Thoracic aorta (tissue), 2 donors: ENCODE data around the gene EPHA4. TPM values are rescaled to one million over a fixed set of nuclear protein-coding genes. Genes with fewer than 3 reads are reported as not detected.

Source experiments
- ATAC-seq: fragments of 150-250 bp; one replicate; pipeline ENCODE4 v1.8.0; 2017; ENCODE audit warnings: low read depth; ENCODE audit not compliant: insufficient number of reproducible peaks, low FRiP score
- DNase-seq: peaks from one replicate; pipeline ENCODE4 v3.0.0-alpha.2; 2020; ENCODE audit warnings: low spot score
- H3K27ac ChIP-seq, 2 donors: fragments of 200-600 bp; sonication (generic); 1 replicate in 1 of 2; 2 replicates in 1 of 2; pipeline ENCODE4 v1.5.1; 2016; ENCODE audit warnings: mild to moderate bottlenecking in 2 of 2, moderate library complexity in 2 of 2
- H3K27me3 ChIP-seq: fragments of 200-600 bp; sonication (generic); replicated peaks from 2 replicates; pipeline ENCODE4 v1.6.0; 2016; ENCODE audit warnings: mild to moderate bottlenecking; ENCODE audit not compliant: insufficient read depth
- H3K36me3 ChIP-seq: fragments of 200-600 bp; sonication (generic); one replicate; pipeline ENCODE4 v1.5.1; 2016
- H3K4me1 ChIP-seq, 2 donors: fragments of 200-600 bp; sonication (generic); 1 replicate in 1 of 2; 2 replicates in 1 of 2; pipeline versions ENCODE4 v1.5.1 to v1.6.0; 2016; ENCODE audit warnings: low read depth in 2 of 2, mild to moderate bottlenecking in 1 of 2; ENCODE audit not compliant: control insufficient read depth in 1 of 2
- H3K4me3 ChIP-seq: fragments of 200-600 bp; sonication (generic); 2 replicates; pipeline ENCODE4 v1.5.1; 2016; ENCODE audit warnings: mild to moderate bottlenecking
- H3K9me3 ChIP-seq: fragments of 200-600 bp; sonication (generic); 2 replicates; pipeline ENCODE4 v1.5.1; 2016
- CTCF ChIP-seq: fragments of 200-600 bp; sonication (generic); IDR thresholded peaks from one replicate; pipeline ENCODE4 v1.5.1; 2019; ENCODE audit warnings: antibody characterized with exemption
- total RNA-seq, 2 donors: library from RNA; depleted of rRNA; stranded (reverse); fragments of >200 nt; gene quantifications; one replicate each; pipeline versions ENCODE4 v1.1.0 to v1.2.3, GENCODE V29; 2016

The EPHA4 gene
- total RNA-seq, 2 donors from 2014 or later: 20.4 to 53.3 TPM

- H3K27me3 ChIP-seq: no peaks in the 10 kb centered on the region
- DNase-seq (no peak), ATAC-seq (no peak)
- H3K4me3 ChIP-seq: no peak overlapping the region
- no peak overlapping the region for H3K27ac ChIP-seq
- no peaks in the 10 kb centered on the region for H3K4me1 ChIP-seq
- TF ChIP-seq CTCF: no peak
- H3K36me3 ChIP-seq: no peaks in the 10 kb centered on the region
- H3K9me3 ChIP-seq: no peaks in the 10 kb centered on the region
Measured at GRCh38 chr2:221380686-221381085, 191.4 kb downstream of the EPHA4 start.

GRCh38 chr2:221380062-221380461, 192.0 kb downstream of the EPHA4 start:
- Histone ChIP-seq H3K4me1 (no peaks in the 10 kb centered on the region), H3K27ac (no peak overlapping the region), H3K9me3 (no peaks in the 10 kb centered on the region), H3K4me3 (no peak overlapping the region), H3K27me3 (no peaks in the 10 kb centered on the region), H3K36me3 (no peaks in the 10 kb centered on the region)
- no peak for ATAC-seq
- no peak for TF ChIP-seq CTCF
- no peak for DNase-seq

GRCh38 chr2:221377597-221377996, 194.5 kb downstream of the EPHA4 start:
- H3K9me3 ChIP-seq: no peaks in the 10 kb centered on the region
- no peak for TF ChIP-seq CTCF
- H3K27ac ChIP-seq: no peak overlapping the region
- no peaks in the 10 kb centered on the region for H3K36me3 ChIP-seq
- H3K4me1 ChIP-seq: no peaks in the 10 kb centered on the region
- no peak overlapping the region for H3K4me3 ChIP-seq
- ATAC-seq (no peak), DNase-seq (no peak)
- no peaks in the 10 kb centered on the region for H3K27me3 ChIP-seq

GRCh38 chr2:221377066-221377465, 195.0 kb downstream of the EPHA4 start:
- TF ChIP-seq CTCF: no peak
- H3K27ac ChIP-seq: no peak overlapping the region
- DNase-seq: no peak
- H3K4me3 ChIP-seq: no peak overlapping the region
- no peak for ATAC-seq
- H3K9me3 ChIP-seq: no peaks in the 10 kb centered on the region
- H3K4me1 ChIP-seq: no peaks in the 10 kb centered on the region
- no peaks in the 10 kb centered on the region for H3K36me3 ChIP-seq
- H3K27me3 ChIP-seq: no peaks in the 10 kb centered on the region

GRCh38 chr2:221374234-221374633, 197.9 kb downstream of the EPHA4 start:
- no peak for TF ChIP-seq CTCF
- ATAC-seq (no peak), DNase-seq (no peak)
- Histone ChIP-seq H3K9me3 (no peaks in the 10 kb centered on the region), H3K36me3 (no peaks in the 10 kb centered on the region), H3K27ac (no peak overlapping the region), H3K27me3 (no peaks in the 10 kb centered on the region), H3K4me1 (peaks cover 0 to 3% of the 10 kb centered on the region in 2 donors), H3K4me3 (no peak overlapping the region)
